GM18507 (cell line): Measurements from ENCODE around the gene ABT1.
A peak's percentile ranks its signal among the peaks of the same experiment; 100 is the strongest.

Experiments used
- DNase-seq: peaks from one replicate; pipeline ENCODE4 v3.0.0; 2011; ENCODE audit warnings: low read depth; ENCODE audit not compliant: insufficient read length; ENCODE audit errors: extremely low spot score
- FAIRE-seq: peaks from 2 replicates; lab custom pipeline; 2011; peaks lifted over from hg19 to GRCh38; lab: Jason Lieb, UNC

ABT1 gene

GRCh38 chr6:26570027-26570809, 26.5 kb upstream of the ABT1 start:
- no peak for FAIRE-seq
- DNase-seq, result no peak

- DNase-seq, result no peak
- FAIRE-seq, result peak; percentile 58
Measured at GRCh38 chr6:26571592-26572296, 25.0 kb upstream of the ABT1 start.

GRCh38 chr6:26575494-26575939, 21.2 kb upstream of the ABT1 start:
- FAIRE-seq (no peak), DNase-seq (no peak)

- FAIRE-seq, result no peak
Measured at GRCh38 chr6:26576407-26576843, 20.3 kb upstream of the ABT1 start.

GRCh38 chr6:26576929-26577719, 19.6 kb upstream of the ABT1 start:
- DNase-seq, result no peak

More at GRCh38 chr6:26576407-26576843, 20.3 kb upstream of the ABT1 start:
- DNase-seq, result no peak

GRCh38 chr6:26577720-26578072, 19.1 kb upstream of the ABT1 start:
- DNase-seq (no peak), FAIRE-seq (no peak)

More at GRCh38 chr6:26576929-26577719, 19.6 kb upstream of the ABT1 start:
- FAIRE-seq, result peak; percentile 67

GRCh38 chr6:26578279-26578678, 18.5 kb upstream of the ABT1 start:
- no peak for DNase-seq
- no peak for FAIRE-seq

GRCh38 chr6:26578741-26579140, 18.0 kb upstream of the ABT1 start:
- DNase-seq, result no peak
- FAIRE-seq, result no peak

- FAIRE-seq (no peak), DNase-seq (no peak)
Measured at GRCh38 chr6:26581164-26581915, 15.4 kb upstream of the ABT1 start.

GRCh38 chr6:26588965-26589364, 7.8 kb upstream of the ABT1 start:
- no peak for FAIRE-seq

GRCh38 chr6:26592649-26593048, 4.1 kb upstream of the ABT1 start:
- DNase-seq (no peak), FAIRE-seq (no peak)

More at GRCh38 chr6:26588965-26589364, 7.8 kb upstream of the ABT1 start:
- DNase-seq, result no peak

GRCh38 chr6:26593278-26594130, 3.2 kb upstream of the ABT1 start:
- DNase-seq (no peak), FAIRE-seq (no peak)

- DNase-seq (no peak), FAIRE-seq (no peak)
Measured at GRCh38 chr6:26594131-26594498, 2.6 kb upstream of the ABT1 start.

GRCh38 chr6:26594730-26595632, 1.8 kb upstream of the ABT1 start:
- peak; percentile 18 for FAIRE-seq
- no peak for DNase-seq

- FAIRE-seq (peak; percentile 86), DNase-seq (no peak)
Measured at GRCh38 chr6:26595669-26596269, 984 bp upstream of the ABT1 start.

- FAIRE-seq, result no peak
- DNase-seq, result no peak
Measured at GRCh38 chr6:26597389-26597766, 625 bp downstream of the ABT1 start.

- DNase-seq, result no peak
- no peak for FAIRE-seq
Measured at GRCh38 chr6:26597821-26598220, 1.1 kb downstream of the ABT1 start.
